Hepatocyte (in vitro differentiated cells): ENCODE results near the gene LEMD3. TPM values are rescaled to one million over a fixed set of nuclear protein-coding genes. Genes with fewer than 3 reads are reported as not detected.

ENCODE experiments used
- DNase-seq: peaks from one replicate; pipeline ENCODE4 v3.0.0-alpha.2; 2016; ENCODE audit warnings: low spot score
- H2AFZ ChIP-seq: fragments of 200-600 bp; sonication (generic); 2 replicates; pipeline ENCODE4 v1.6.0; 2016; ENCODE audit warnings: antibody characterized with exemption, mild to moderate bottlenecking
- H3K27ac ChIP-seq: fragments of 200-600 bp; sonication (generic); 2 replicates; pipeline ENCODE4 v1.5.1; 2016; ENCODE audit warnings: mild to moderate bottlenecking
- H3K27me3 ChIP-seq: fragments of 200-600 bp; sonication (generic); 2 replicates; pipeline ENCODE4 v1.6.1; 2016
- H3K36me3 ChIP-seq: fragments of 200-600 bp; sonication (generic); replicated peaks from 2 replicates; pipeline ENCODE4 v1.5.1; 2016; ENCODE audit warnings: low read depth; ENCODE audit not compliant: insufficient read depth
- H3K4me1 ChIP-seq: fragments of 200-600 bp; sonication (generic); 2 replicates; pipeline ENCODE4 v1.5.1; 2016; ENCODE audit warnings: mild to moderate bottlenecking, moderate library complexity; ENCODE audit not compliant: insufficient read depth
- H3K4me2 ChIP-seq: fragments of 200-600 bp; sonication (generic); 2 replicates; pipeline ENCODE4 v1.6.0; 2016
- H3K4me3 ChIP-seq: fragments of 200-600 bp; sonication (generic); 2 replicates; pipeline ENCODE4 v1.5.1; 2016; ENCODE audit warnings: mild to moderate bottlenecking
- H3K79me2 ChIP-seq: fragments of 200-600 bp; sonication (generic); 2 replicates; pipeline ENCODE4 v1.6.0; 2017; ENCODE audit warnings: mild to moderate bottlenecking
- H3K9me2 ChIP-seq: fragments of 200-600 bp; sonication (generic); replicated peaks from 2 replicates; pipeline ENCODE4 v1.6.0; 2017; ENCODE audit warnings: mild to moderate bottlenecking; ENCODE audit not compliant: insufficient read depth
- H3K9me3 ChIP-seq: fragments of 200-600 bp; sonication (generic); 2 replicates; pipeline ENCODE4 v1.5.1; 2016; ENCODE audit warnings: low read depth, mild to moderate bottlenecking
- H4K20me1 ChIP-seq: fragments of 200-600 bp; sonication (generic); 2 replicates; pipeline ENCODE4 v1.6.0; 2016; ENCODE audit warnings: mild to moderate bottlenecking; ENCODE audit not compliant: insufficient read depth, poor library complexity, severe bottlenecking
- CTCF ChIP-seq: fragments of 200-600 bp; sonication (generic); IDR thresholded peaks from 2 replicates; pipeline ENCODE4 v1.5.1; 2016; ENCODE audit warnings: antibody characterized with exemption, mild to moderate bottlenecking; ENCODE audit not compliant: poor library complexity
- EZH2 ChIP-seq: fragments of 200-600 bp; sonication (generic); IDR thresholded peaks from 2 replicates; pipeline ENCODE4 v1.6.1; 2016; ENCODE audit warnings: antibody characterized with exemption, mild to moderate bottlenecking, borderline replicate concordance
- EZH2phosphoT487 ChIP-seq: fragments of 200-600 bp; sonication (generic); IDR thresholded peaks from one replicate; pipeline ENCODE4 v1.6.1; 2018; ENCODE audit warnings: antibody characterized with exemption, mild to moderate bottlenecking, low read depth, moderate library complexity; ENCODE audit not compliant: unreplicated experiment, severe bottlenecking
- WGBS: methylation state at CpG from one replicate; pipeline ENCODE4 v1.1.6; 2016; ENCODE audit warnings: low lambda C conversion rate; ENCODE audit errors: missing lambda C conversion rate; 5-methylcytosine and 5-hydroxymethylcytosine counted together
- polyA plus RNA-seq: library from polyadenylated mRNA; unstranded; fragments of >200 nt; fragmentation: Nextera tagmentation; extraction: Ambion mirVana; gene quantifications from 2 replicates; pipeline ENCODE4 v1.2.1, GENCODE V29; 2016
- total RNA-seq: library from RNA; depleted of rRNA; stranded (reverse); fragments of >200 nt; gene quantifications from 2 replicates; pipeline ENCODE4 v1.2.3, GENCODE V29; 2014

LEMD3 gene
- total and polyA plus RNA-seq, 2 experiments from 2014 or later, result 15.5 to 51.1 TPM

- no peaks in the 10 kb centered on the region for H3K36me3 ChIP-seq
- H3K27ac ChIP-seq, result no peak overlapping the region
- H4K20me1 ChIP-seq, result no peaks in the 10 kb centered on the region
- no peaks in the 10 kb centered on the region for H3K4me1 ChIP-seq
- H2AFZ ChIP-seq, result no peak overlapping the region
- TF ChIP-seq EZH2phosphoT487 (no peak), CTCF (no peak), EZH2 (no peak)
- no peaks in the 10 kb centered on the region for H3K9me2 ChIP-seq
- H3K4me3 ChIP-seq, result no peak overlapping the region
- H3K27me3 ChIP-seq, result peaks cover 57% of the 10 kb centered on the region
- no peak for DNase-seq
- H3K9me3 ChIP-seq, result no peaks in the 10 kb centered on the region
- H3K79me2 ChIP-seq, result no peaks in the 10 kb centered on the region
- no peak overlapping the region for H3K4me2 ChIP-seq
- WGBS, result 63% methylated on average over 5 of the region's 5 CpGs
Observed at GRCh38 chr12:65122703-65123102, 46.7 kb upstream of the LEMD3 start.

GRCh38 chr12:65123435-65124063, 45.8 kb upstream of the LEMD3 start:
- WGBS, result 13% methylated on average over 8 of the region's 8 CpGs
- no peaks in the 10 kb centered on the region for H3K9me3 ChIP-seq
- no peak overlapping the region for H2AFZ ChIP-seq
- DNase-seq, result peak; percentile 80
- no peak overlapping the region for H3K27ac ChIP-seq
- no peaks in the 10 kb centered on the region for H3K79me2 ChIP-seq
- no peaks in the 10 kb centered on the region for H4K20me1 ChIP-seq
- H3K27me3 ChIP-seq, result peaks cover 54% of the 10 kb centered on the region
- H3K36me3 ChIP-seq, result no peaks in the 10 kb centered on the region
- H3K9me2 ChIP-seq, result no peaks in the 10 kb centered on the region
- H3K4me3 ChIP-seq, result no peak overlapping the region
- H3K4me1 ChIP-seq, result no peaks in the 10 kb centered on the region
- TF ChIP-seq EZH2phosphoT487 (no peak), CTCF (peak; percentile 77)
- H3K4me2 ChIP-seq, result no peak overlapping the region

GRCh38 chr12:65125247-65125646, 44.1 kb upstream of the LEMD3 start:
- Histone ChIP-seq H3K9me3 (no peaks in the 10 kb centered on the region), H3K36me3 (no peaks in the 10 kb centered on the region), H3K79me2 (no peaks in the 10 kb centered on the region), H3K9me2 (no peaks in the 10 kb centered on the region), H3K4me1 (no peaks in the 10 kb centered on the region), H3K4me2 (no peak overlapping the region), H2AFZ (no peak overlapping the region), H3K27me3 (peaks cover 37% of the 10 kb centered on the region), H3K27ac (no peak overlapping the region), H4K20me1 (no peaks in the 10 kb centered on the region), H3K4me3 (no peak overlapping the region)
- TF ChIP-seq EZH2phosphoT487 (no peak), EZH2 (no peak), CTCF (no peak)
- 80% methylated on average over 1 of the region's 1 CpG for WGBS
- DNase-seq, result no peak

GRCh38 chr12:65125975-65126374, 43.4 kb upstream of the LEMD3 start:
- H3K27me3 ChIP-seq, result peaks cover 34% of the 10 kb centered on the region
- H2AFZ ChIP-seq, result no peak overlapping the region
- 85% methylated on average over 2 of the region's 2 CpGs for WGBS
- TF ChIP-seq EZH2 (no peak), CTCF (no peak), EZH2phosphoT487 (no peak)
- no peaks in the 10 kb centered on the region for H3K9me2 ChIP-seq
- no peak for DNase-seq
- no peaks in the 10 kb centered on the region for H3K36me3 ChIP-seq
- H3K4me1 ChIP-seq, result no peaks in the 10 kb centered on the region
- no peak overlapping the region for H3K27ac ChIP-seq
- H3K79me2 ChIP-seq, result no peaks in the 10 kb centered on the region
- no peaks in the 10 kb centered on the region for H4K20me1 ChIP-seq
- H3K9me3 ChIP-seq, result no peaks in the 10 kb centered on the region
- H3K4me3 ChIP-seq, result no peak overlapping the region
- no peak overlapping the region for H3K4me2 ChIP-seq
